HepG2 (cell line): ENCODE results near the gene SYVN1. TPM values are rescaled to one million over a fixed set of nuclear protein-coding genes. Genes with fewer than 3 reads are reported as not detected.

ENCODE experiments used
- ARNTL ChIP-seq: sonication (generic); formaldehyde crosslinking; IDR thresholded peaks from 2 replicates; pipeline ENCODE4 v1.4.0; 2020; ENCODE audit warnings: mild to moderate bottlenecking, missing genetic modification reagents
- FOXO4 ChIP-seq: sonication (generic); formaldehyde crosslinking; conservative IDR thresholded peaks from 2 replicates; pipeline ENCODE4 v1.8.1; 2023; ENCODE audit warnings: missing genetic modification reagents
- GMEB1 ChIP-seq: sonication (generic); formaldehyde crosslinking; IDR thresholded peaks from 2 replicates; pipeline ENCODE4 v1.5.1; 2020; ENCODE audit warnings: missing genetic modification reagents, mild to moderate bottlenecking, borderline replicate concordance
- IKZF4 ChIP-seq: sonication (generic); formaldehyde crosslinking; IDR thresholded peaks from 2 replicates; pipeline ENCODE4 v1.5.1; 2020; ENCODE audit warnings: borderline replicate concordance, mild to moderate bottlenecking, low read depth, missing genetic modification reagents; ENCODE audit errors: not compliant biosample characterization
- IRF2 ChIP-seq: IDR thresholded peaks from 2 replicates; pipeline ENCODE4 v1.6.1; 2018; ENCODE audit warnings: missing genetic modification reagents, missing compliant biosample characterization
- MTA3 ChIP-seq: sonication (generic); formaldehyde crosslinking; IDR thresholded peaks from 2 replicates; pipeline ENCODE4 v1.4.0; 2020; ENCODE audit warnings: missing genetic modification reagents
- PHF20 ChIP-seq: sonication (generic); formaldehyde crosslinking; IDR thresholded peaks from 2 replicates; pipeline ENCODE4 v1.5.0; 2020; ENCODE audit warnings: mild to moderate bottlenecking, missing genetic modification reagents
- PHF21A ChIP-seq: sonication (generic); formaldehyde crosslinking; IDR thresholded peaks from 2 replicates; pipeline ENCODE4 v1.5.0; 2020; ENCODE audit warnings: mild to moderate bottlenecking, missing genetic modification reagents
- SP4 ChIP-seq: sonication (generic); formaldehyde crosslinking; IDR thresholded peaks from 2 replicates; pipeline ENCODE4 v1.8.1; 2023; ENCODE audit warnings: mild to moderate bottlenecking, missing genetic modification reagents
- TEF ChIP-seq: sonication (generic); formaldehyde crosslinking; IDR thresholded peaks from 2 replicates; pipeline ENCODE4 v1.5.0; 2020; ENCODE audit warnings: missing genetic modification reagents
- ZFX ChIP-seq: sonication (generic); formaldehyde crosslinking; IDR thresholded peaks from 2 replicates; pipeline ENCODE4 v1.4.0; 2020; ENCODE audit warnings: mild to moderate bottlenecking, low read depth, missing genetic modification reagents, moderate library complexity
- ZNF335 ChIP-seq: sonication (generic); formaldehyde crosslinking; IDR thresholded peaks from 2 replicates; pipeline ENCODE4 v1.4.0; 2020; ENCODE audit warnings: missing genetic modification reagents
- ZNF512 ChIP-seq: sonication (generic); formaldehyde crosslinking; IDR thresholded peaks from 2 replicates; pipeline ENCODE4 v1.4.0; 2020; ENCODE audit warnings: mild to moderate bottlenecking, missing genetic modification reagents
- ZNF558 ChIP-seq: sonication (generic); formaldehyde crosslinking; IDR thresholded peaks from 2 replicates; pipeline ENCODE4 v1.9.0; 2022; ENCODE audit warnings: mild to moderate bottlenecking, missing genetic modification reagents, borderline replicate concordance
- ZNF646 ChIP-seq: sonication (generic); formaldehyde crosslinking; IDR thresholded peaks from 2 replicates; pipeline ENCODE4 v1.9.0; 2021; ENCODE audit warnings: mild to moderate bottlenecking, missing genetic modification reagents
- polyA plus RNA-seq, 8 experiments: library from polyadenylated mRNA; depleted of rRNA in 3 of 8; stranded (reverse) in 7 of 8; unstranded in 1 of 8; fragments of >200 nt; fragmentation: Illumina TruSeq in 4 of 8; extraction: Trizol in 4 of 8; gene quantifications; 2 replicates each; pipeline versions ENCODE4 v1.2.1 to v1.2.3, GENCODE V29; 2011 to 2016; ENCODE audit warnings: low read depth in 4 of 8, missing spikeins in 1 of 8, mixed read lengths in 1 of 8; ENCODE audit not compliant: insufficient read depth in 1 of 8
- total RNA-seq, 5 experiments: library from RNA; depleted of rRNA; stranded (reverse); fragments of >200 nt; fragmentation: Illumina TruSeq; extraction: Trizol; gene quantifications; 2 replicates each; pipeline ENCODE4 v1.2.3, GENCODE V29; 2016; ENCODE audit warnings: low read depth in 1 of 5

The SYVN1 gene
- total and polyA plus RNA-seq, 2 of the 13 experiments (the other 11 are each of a cell fraction or from before 2014, with no cell fraction given): 10.3 to 22.5 TPM

GRCh38 chr11:65134952-65135632 is 773 bp upstream of the SYVN1 start (continued):
- TF ChIP-seq GMEB1 (CRISPR knock-in tag): 0 out of 2 replicates have a peak, but pooled peaks have one; percentile 0
- 0 out of 2 replicates have a peak, but pooled peaks have one; percentile 4 for TF ChIP-seq ARNTL (CRISPR knock-in tag)
- peak; percentile 85 for TF ChIP-seq PHF21A
- peak; percentile 59; the same call in 1 of the 2 replicates for TF ChIP-seq ZFX (CRISPR knock-in tag)
- no peak for TF ChIP-seq ZNF646
- TF ChIP-seq ZNF512 (CRISPR knock-in tag): no peak
- peak; percentile 79 for TF ChIP-seq IKZF4 (CRISPR knock-in tag)
- TF ChIP-seq FOXO4 (CRISPR knock-in tag): no peak
- TF ChIP-seq IRF2 (CRISPR knock-in tag): peak; percentile 13; the same call in 1 of the 2 replicates
- TF ChIP-seq TEF: no peak
- no peak for TF ChIP-seq MTA3
- TF ChIP-seq ZNF335 (CRISPR knock-in tag): no peak
- TF ChIP-seq SP4 (CRISPR knock-in tag): peak; percentile 49
- TF ChIP-seq ZNF558: no peak
- peak; percentile 36; the same call in 1 of the 2 replicates for TF ChIP-seq PHF20 (CRISPR knock-in tag)
